COLO668 (cell line): Measurements from ENCODE around the gene APBB3.
A peak's percentile ranks its signal among the peaks of the same experiment; 100 is the strongest.
"Not testable (repeated sequence)": the region's sequence is repeated elsewhere in the genome, so short reads cannot be mapped to it uniquely, and the experiment has no call there.

Source experiments
- DNase-seq: peaks from one replicate; lab custom pipeline; 2025; ENCODE audit not compliant: unreplicated experiment; lab: John Stamatoyannopoulos, UW

The APBB3 gene

GRCh38 chr5:140564196-140565023 is at the start of gene APBB3, which contains the start of gene SLC35A4:
Gene APBB3 (minus strand): TSS chr5:140564598. CDS start chr5:140564245, 353 bp downstream.
Gene SLC35A4 (plus strand): TSS chr5:140564828. CDS start chr5:140567170, 2,342 bp downstream.
- peak; percentile 92 for DNase-seq

- DNase-seq, result no peak
Observed at GRCh38 chr5:140611020-140611521, 46.7 kb upstream of the APBB3 start.

- DNase-seq, result no peak
Observed at GRCh38 chr5:140609126-140609525, 44.7 kb upstream of the APBB3 start.

GRCh38 chr5:140608722-140609121 is 44.3 kb upstream of the APBB3 start:
- no peak for DNase-seq

GRCh38 chr5:140607031-140607430 is 42.6 kb upstream of the APBB3 start:
- DNase-seq, result no peak

GRCh38 chr5:140605879-140606278 is 41.5 kb upstream of the APBB3 start:
- DNase-seq, result no peak

GRCh38 chr5:140603734-140604133 is 39.3 kb upstream of the APBB3 start:
- DNase-seq, result no peak

GRCh38 chr5:140603446-140603698 is 39.0 kb upstream of the APBB3 start:
- DNase-seq, result not testable (repeated sequence)

- no peak for DNase-seq
Observed at GRCh38 chr5:140602147-140602546, 37.7 kb upstream of the APBB3 start.

GRCh38 chr5:140600096-140600495 is 35.7 kb upstream of the APBB3 start:
- DNase-seq, result no peak

- DNase-seq, result no peak
Observed at GRCh38 chr5:140598836-140599235, 34.4 kb upstream of the APBB3 start.

- no peak for DNase-seq
Observed at GRCh38 chr5:140596321-140596741, 31.9 kb upstream of the APBB3 start.

- no peak for DNase-seq
Observed at GRCh38 chr5:140595538-140596300, 31.3 kb upstream of the APBB3 start.

GRCh38 chr5:140594169-140594568 is 29.8 kb upstream of the APBB3 start:
- no peak for DNase-seq

- DNase-seq, result not testable (repeated sequence)
Observed at GRCh38 chr5:140593070-140593469, 28.7 kb upstream of the APBB3 start.

GRCh38 chr5:140591747-140592372 is 27.5 kb upstream of the APBB3 start:
- DNase-seq, result no peak

- DNase-seq, result no peak
Observed at GRCh38 chr5:140590861-140591260, 26.5 kb upstream of the APBB3 start.

GRCh38 chr5:140588311-140589070 is 24.1 kb upstream of the APBB3 start:
- no peak for DNase-seq

- no peak for DNase-seq
Observed at GRCh38 chr5:140587495-140587894, 23.1 kb upstream of the APBB3 start.

GRCh38 chr5:140579188-140579747 is 14.9 kb upstream of the APBB3 start:
- not testable (repeated sequence) for DNase-seq
